GM18508 (cell line): ENCODE data around the gene PLPPR3.

ENCODE experiments used
- ATAC-seq: cut with Tn5 transposase; IDR thresholded peaks from one replicate; pipeline ENCODE4 v1.9.1; 2021; ENCODE audit warnings: moderate number of reproducible peaks; ENCODE audit not compliant: insufficient read depth, unreplicated experiment

PLPPR3 gene

GRCh38 chr19:782185-782877 is 39.4 kb downstream of the PLPPR3 start:
- no peak for ATAC-seq

DNA sequence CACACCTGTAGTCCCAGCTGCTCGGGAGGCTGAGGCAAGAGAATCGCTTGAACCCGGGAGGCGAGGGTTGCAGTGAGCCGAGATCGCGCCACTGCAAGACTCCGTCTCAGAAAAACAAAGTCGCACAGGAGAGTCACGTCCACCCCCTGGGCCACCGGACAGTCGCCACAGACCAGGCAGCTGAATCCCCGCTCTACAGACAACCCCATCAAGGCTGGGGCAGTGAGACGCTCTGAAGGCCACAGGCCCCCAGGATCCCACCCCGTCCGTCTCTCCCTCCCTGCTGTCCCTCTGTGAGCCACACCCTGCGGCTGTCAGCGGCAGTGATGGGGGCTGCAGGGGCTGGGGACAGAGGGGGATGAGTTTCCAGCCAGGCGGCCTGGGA is 40.0 kb downstream of the PLPPR3 start:
- no peak for ATAC-seq

- ATAC-seq = no peak
These were observed 40.8 kb downstream of the PLPPR3 start for GRCh38 chr19:780935-781334.

DNA sequence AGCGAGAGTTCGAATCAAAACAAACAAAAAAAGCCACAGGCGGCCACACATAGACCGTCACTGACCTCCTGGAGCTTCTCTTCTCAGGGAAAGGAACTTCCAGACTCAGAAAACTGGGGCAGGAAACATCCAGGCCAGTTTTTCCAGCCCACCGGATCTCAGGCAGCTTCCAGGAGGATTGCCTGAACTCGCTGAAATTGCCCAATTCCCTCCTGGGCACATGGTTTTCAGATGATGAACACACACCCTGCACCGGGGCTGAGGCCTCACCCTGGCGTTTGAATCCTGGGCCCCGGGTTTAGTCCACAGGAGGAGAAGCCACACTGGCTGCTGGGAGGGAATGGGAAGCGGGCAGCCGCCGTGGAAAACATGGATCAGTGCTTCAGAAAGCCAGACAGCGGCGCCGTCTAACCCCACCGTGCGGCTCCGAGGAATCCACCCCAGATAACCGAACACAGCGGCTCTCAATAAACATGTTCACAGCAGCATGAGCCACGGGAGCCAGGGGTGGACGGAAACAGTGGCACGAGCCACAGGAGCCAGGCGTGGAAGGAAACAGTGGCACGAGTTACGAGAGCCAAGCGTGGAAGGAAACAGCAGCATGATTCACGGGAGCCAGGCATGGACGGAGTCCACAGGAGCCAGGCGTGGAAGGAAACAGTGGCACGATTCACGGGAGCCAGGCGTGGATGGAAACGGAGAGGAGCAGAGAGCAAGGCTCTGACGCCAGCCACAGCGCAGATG is 42.7 kb downstream of the PLPPR3 start:
- ATAC-seq = no peak

DNA sequence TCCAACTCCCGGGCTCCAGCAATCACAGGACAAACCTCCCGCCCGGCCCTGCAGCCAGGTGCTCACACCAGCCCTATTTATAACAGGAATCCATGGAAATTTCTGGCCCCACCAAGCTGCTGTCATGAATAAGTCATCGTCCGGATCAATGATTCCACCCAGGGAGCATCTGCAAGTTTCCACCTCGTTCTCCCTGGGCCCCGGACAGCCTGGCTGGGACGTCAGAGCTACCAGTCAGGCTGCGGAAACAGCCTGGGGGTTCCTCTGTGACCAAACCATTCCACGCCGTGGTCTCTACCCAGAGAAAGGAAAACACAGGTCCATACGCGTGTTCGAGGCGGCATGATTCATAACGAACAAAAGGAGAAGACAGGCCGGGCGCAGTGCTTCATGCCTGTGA is 45.2 kb downstream of the PLPPR3 start:
- ATAC-seq = no peak

DNA sequence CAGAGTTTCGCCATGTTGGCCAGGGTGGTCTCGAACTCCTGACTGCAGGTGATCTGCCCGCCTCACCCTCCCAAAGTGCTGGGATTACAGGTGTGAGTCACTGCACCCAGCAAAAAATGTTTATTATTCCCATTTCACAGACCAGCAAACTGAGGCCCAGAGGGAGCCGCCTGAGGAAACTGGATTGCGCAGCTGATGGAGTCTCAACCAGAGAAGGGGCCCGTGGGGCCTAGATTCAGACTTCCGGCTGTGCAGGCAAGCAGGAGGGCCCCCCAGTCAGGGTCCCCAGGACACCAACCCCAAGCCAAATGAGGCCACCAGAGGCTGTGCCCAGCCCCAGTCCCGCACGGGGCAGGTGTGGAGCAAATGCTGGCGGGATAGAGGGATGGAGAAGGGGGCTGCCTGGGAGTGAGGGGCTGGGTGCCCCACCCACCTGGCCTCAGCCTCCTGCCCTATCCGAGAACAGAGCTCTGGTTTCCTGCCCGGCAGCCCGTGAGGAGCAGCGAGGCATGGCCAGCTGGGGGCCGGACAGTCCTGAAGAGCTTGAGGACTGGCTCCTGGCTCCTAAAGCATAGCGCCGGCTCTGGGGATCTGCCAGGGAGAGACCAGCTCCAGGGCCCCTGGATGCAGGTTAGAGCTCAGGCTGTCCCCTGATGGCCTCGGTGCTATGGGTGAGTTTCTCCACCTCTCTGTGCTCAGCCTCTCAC is 48.9 kb downstream of the PLPPR3 start:
- ATAC-seq = no peak

DNA sequence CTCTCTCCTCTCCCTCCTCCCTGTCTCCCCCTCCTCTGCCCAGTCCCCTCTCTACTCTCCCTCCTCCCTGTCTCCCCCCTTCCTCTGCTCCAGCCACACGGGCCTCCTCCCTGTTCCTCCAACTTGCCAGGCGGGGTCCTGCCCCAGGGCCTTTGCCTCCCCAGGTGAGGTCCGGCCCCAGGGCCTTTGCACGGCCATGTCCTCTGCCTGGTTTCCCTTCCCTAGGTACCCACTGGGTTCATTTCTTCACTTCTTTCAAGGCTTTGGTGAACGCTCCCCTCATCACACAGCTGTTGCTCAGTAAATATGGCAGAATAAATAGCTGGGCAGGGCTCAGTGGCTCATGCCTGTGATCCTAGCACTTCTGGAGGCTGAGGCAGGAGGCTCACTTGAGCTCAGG is 49.7 kb downstream of the PLPPR3 start:
- no peak for ATAC-seq

GRCh38 chr19:771332-771785 is 50.4 kb downstream of the PLPPR3 start:
- ATAC-seq = no peak

- ATAC-seq = no peak
These were observed 52.1 kb downstream of the PLPPR3 start for GRCh38 chr19:769616-770015.

GRCh38 chr19:768424-768823 is 53.3 kb downstream of the PLPPR3 start:
- ATAC-seq = no peak

- no peak for ATAC-seq
These were observed 56.5 kb downstream of the PLPPR3 start for GRCh38 chr19:765179-765738.

- no peak for ATAC-seq
These were observed 57.5 kb downstream of the PLPPR3 start for GRCh38 chr19:764301-764700.

DNA sequence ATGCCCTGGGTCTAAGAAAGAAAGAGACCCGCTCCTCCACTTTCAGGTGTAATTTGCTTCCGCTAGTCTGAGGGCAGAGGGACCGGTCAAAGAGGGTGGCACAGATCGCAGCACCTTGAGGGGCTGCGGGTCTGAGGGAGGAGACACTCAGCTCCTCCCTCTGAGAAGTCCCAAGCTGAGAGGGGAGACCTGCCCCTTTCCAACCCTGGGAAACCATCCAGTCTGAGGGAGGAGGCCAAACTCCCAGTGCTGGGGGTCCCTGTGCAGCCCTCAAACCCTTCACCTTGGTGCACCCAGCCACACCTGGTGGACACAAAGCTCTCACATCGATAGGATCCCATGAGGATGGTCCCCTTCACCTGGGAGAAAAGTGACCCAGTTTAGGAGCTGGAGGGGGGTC is 57.9 kb downstream of the PLPPR3 start:
- no peak for ATAC-seq

DNA sequence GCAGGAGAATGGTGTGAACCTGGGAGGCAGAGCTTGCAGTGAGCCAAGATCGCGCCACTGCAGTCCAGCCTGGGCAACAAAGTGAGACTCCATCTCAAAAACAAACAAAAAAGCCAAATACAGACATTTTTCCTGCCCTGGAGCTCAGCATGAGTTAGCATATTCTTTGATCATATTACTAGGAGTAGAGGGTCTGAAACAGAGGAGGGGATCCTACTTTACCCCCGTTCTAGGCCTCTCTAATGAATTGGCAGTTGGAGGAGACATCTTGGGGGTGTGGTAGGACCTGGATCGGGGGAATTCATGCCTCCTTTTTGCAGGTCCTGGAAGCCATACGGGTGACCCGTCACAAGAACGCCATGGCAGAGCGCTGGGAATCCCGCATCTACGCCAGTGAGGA is 58.6 kb downstream of the PLPPR3 start:
- ATAC-seq = no peak
